ENCODE data around the gene CYP11A1.

Gene CYP11A1

DNA sequence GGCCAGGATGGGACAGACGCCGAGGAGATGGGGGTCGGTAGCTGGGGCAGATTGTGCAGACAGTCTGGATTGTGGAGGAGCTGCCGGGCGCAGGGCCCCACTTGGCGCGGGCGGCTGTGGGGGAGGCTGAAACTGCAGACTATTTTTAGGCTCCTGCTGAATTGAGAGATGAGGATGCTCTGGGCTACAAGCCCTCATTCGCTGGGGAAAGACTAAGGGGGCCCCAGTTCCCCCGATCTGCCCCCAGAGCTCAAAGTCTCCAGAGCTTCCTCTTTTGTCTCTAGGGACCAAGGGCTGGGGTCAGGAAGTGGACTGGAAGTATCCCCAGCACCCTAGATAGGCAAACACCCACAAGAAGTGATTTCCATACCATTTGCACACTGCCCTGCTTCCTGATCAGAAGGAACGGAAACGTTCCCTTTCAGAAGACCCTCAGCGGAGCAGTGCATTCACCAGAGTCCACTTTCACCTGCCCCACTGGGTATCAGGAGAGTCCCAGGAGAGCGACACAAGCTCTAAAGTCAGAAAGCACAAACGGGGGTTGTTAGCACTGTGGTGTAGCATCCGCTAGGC, 36.6 kb upstream of the CYP11A1 start:
- H3K9ac ChIP-seq: peak overlapping the region; percentile 44 to 84 (median 76); a peak in 20 of 22 replicates
- H3K36me3 ChIP-seq: no peaks in the 10 kb centered on the region
- H3K4me3 ChIP-seq: peak overlapping the region in 9 of 10 experiments; percentile 17 to 59 (median 48); a peak in 17 of 20 replicates
- no peaks in the 10 kb centered on the region for H3K9me3 ChIP-seq (replicated peaks in 1 of 11)
- H4K20me1 ChIP-seq: peaks cover 0 to 7% (median 0%) of the 10 kb centered on the region in 11 experiments; a peak in 2 of 22 replicates
- peak overlapping the region; percentile 7 to 95 (median 86); a peak in 21 of 22 replicates for H3K27ac ChIP-seq
- no peaks in the 10 kb centered on the region; a peak in 1 of 22 replicates for H3K27me3 ChIP-seq
- no peak for TF ChIP-seq Cebpa-rat (IDR thresholded peaks at IDR 0.05)
- peak overlapping the region; percentile 91 to 99 (median 98) for H3K4me2 ChIP-seq
- peaks cover 68 to 94% (median 89%) of the 10 kb centered on the region in 10 experiments for H3K4me1 ChIP-seq

DNA sequence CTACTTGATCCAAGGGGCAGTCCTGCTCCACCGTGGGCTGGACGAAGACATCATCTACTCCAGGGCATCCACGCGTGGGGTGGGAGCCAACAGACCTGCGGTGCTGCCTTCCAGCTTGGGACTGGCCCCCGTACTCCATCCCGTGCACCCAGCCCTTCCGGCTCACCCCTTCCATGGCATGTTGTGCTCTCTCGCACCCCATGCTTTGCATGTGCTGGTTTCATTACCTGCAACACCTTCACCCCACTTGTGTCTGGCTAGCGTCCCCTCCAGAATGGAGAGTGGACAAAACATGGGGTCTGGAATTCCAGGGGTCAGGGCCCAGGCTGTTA, 36.1 kb upstream of the CYP11A1 start:
- peaks cover 74 to 99% (median 95%) of the 10 kb centered on the region in 10 experiments for H3K4me1 ChIP-seq
- TF ChIP-seq Cebpa-rat (IDR thresholded peaks at IDR 0.05): no peak
- H3K9me3 ChIP-seq (replicated peaks in 1 of 11): no peaks in the 10 kb centered on the region
- peak overlapping the region; percentile 91 to 99 (median 98) for H3K4me2 ChIP-seq
- no peaks in the 10 kb centered on the region for H3K36me3 ChIP-seq
- peak overlapping the region; percentile 7 to 95 (median 86); a peak in 21 of 22 replicates for H3K27ac ChIP-seq
- H4K20me1 ChIP-seq: peaks cover 0 to 7% (median 0%) of the 10 kb centered on the region in 11 experiments; a peak in 2 of 22 replicates
- H3K4me3 ChIP-seq: peak overlapping the region in 9 of 10 experiments; percentile 17 to 59 (median 48); a peak in 17 of 20 replicates
- no peaks in the 10 kb centered on the region; a peak in 1 of 22 replicates for H3K27me3 ChIP-seq
- H3K9ac ChIP-seq: peak overlapping the region; percentile 44 to 84 (median 76); a peak in 20 of 22 replicates

GRCh38 chr15:74402873-74403587, 35.6 kb upstream of the CYP11A1 start:
- H3K27me3 ChIP-seq: no peaks in the 10 kb centered on the region; a peak in 1 of 22 replicates
- H3K4me1 ChIP-seq: peaks cover 79 to 100% (median 100%) of the 10 kb centered on the region in 10 experiments
- TF ChIP-seq Cebpa-rat (IDR thresholded peaks at IDR 0.05): no peak; a peak in 1 of 22 replicates
- peak overlapping the region in 8 of 10 experiments; percentile 30 to 59 (median 48); a peak in 15 of 20 replicates for H3K4me3 ChIP-seq
- H4K20me1 ChIP-seq: peaks cover 0 to 7% (median 0%) of the 10 kb centered on the region in 11 experiments; a peak in 2 of 22 replicates
- peak overlapping the region in 10 of 11 experiments; percentile 45 to 84 (median 76); a peak in 20 of 22 replicates for H3K9ac ChIP-seq
- H3K4me2 ChIP-seq: peak overlapping the region; percentile 91 to 99 (median 98)
- H3K27ac ChIP-seq: peak overlapping the region in 10 of 11 experiments; percentile 62 to 95 (median 86); a peak in 21 of 22 replicates
- no peaks in the 10 kb centered on the region for H3K9me3 ChIP-seq (replicated peaks in 1 of 11)
- H3K36me3 ChIP-seq: no peaks in the 10 kb centered on the region

DNA sequence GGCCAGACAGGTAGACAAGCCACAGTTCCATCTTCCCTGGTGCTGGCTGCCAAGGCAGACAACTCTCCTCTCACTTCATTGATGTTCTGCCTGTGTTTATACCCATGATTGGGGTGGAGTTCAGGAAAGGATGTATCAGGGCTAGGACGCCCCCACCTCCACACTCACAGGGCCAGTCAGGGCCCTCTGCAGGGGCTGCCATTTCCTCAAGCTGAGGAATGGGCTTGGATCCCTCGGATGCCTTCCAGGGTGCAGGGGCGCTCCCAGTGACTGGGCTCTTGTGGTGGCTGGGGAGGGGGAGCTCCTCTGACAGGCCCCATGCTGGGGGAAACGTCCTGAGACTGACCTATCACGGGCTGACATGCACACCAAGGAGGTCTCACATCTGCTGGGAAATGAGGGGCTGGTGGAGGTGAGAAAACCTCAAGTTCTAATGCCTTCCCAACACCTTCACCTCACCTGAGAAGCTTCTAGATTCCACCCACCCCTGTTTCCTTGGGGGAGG, 34.9 kb upstream of the CYP11A1 start:
- H4K20me1 ChIP-seq: peaks cover 0 to 7% (median 0%) of the 10 kb centered on the region in 11 experiments; a peak in 2 of 22 replicates
- peak overlapping the region; percentile 91 to 99 (median 98) for H3K4me2 ChIP-seq
- no peaks in the 10 kb centered on the region for H3K9me3 ChIP-seq (replicated peaks in 1 of 11)
- H3K36me3 ChIP-seq: no peaks in the 10 kb centered on the region
- no peaks in the 10 kb centered on the region; a peak in 1 of 22 replicates for H3K27me3 ChIP-seq
- H3K4me3 ChIP-seq: peak overlapping the region in 6 of 10 experiments; percentile 17 to 59 (median 46); a peak in 9 of 20 replicates
- TF ChIP-seq Cebpa-rat (IDR thresholded peaks at IDR 0.05): no peak
- H3K27ac ChIP-seq: peak overlapping the region in 10 of 11 experiments; percentile 27 to 95 (median 86); a peak in 19 of 22 replicates
- H3K9ac ChIP-seq: peak overlapping the region in 10 of 11 experiments; percentile 31 to 80 (median 76); a peak in 18 of 22 replicates
- peaks cover 85 to 100% (median 100%) of the 10 kb centered on the region in 10 experiments for H3K4me1 ChIP-seq

DNA sequence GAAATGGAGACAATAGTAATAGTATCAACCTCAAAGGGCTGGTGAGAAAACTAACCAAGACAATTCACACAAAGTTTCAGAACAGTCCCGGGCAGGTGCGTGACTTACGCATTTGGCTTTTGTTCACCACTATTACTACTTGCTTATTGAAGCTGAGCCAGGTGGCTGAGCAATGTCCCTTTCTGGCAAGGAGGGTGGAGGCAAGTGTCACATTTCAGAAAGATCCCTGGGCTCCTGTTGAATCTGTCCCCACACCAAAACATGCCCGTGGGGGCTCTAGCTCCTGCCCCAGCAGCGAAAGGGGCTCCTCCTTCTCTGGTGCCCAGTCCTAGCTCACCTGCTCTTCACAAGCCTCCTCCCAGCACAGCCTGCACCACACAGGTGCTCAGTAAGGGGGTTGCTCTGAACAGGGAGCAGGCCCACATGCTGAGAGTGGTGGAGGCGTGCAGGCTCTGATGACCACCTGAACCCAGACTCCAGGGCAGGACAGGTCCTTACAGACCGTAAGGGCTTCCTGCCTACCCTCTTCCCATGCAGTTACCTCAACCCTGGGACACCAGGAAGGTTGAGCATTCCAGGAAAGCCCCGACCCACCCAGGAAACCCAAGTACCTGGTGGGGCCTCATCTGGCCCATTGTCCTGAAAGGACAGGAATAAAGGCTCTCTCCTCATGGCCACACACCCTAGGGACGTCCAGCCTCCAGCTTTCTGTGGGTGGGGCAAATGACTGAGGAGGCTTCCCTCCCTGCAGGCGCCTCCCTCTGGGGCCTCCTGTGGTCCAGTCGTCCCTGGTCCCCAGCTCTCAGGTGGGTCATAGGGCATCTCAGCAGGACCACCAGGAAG, 33.7 kb upstream of the CYP11A1 start:
- H3K4me3 ChIP-seq: no peak overlapping the region
- H3K9ac ChIP-seq: peak overlapping the region in 7 of 11 experiments; percentile 37 to 80 (median 76); a peak in 12 of 22 replicates
- no peaks in the 10 kb centered on the region for H3K9me3 ChIP-seq (replicated peaks in 1 of 11)

DNA sequence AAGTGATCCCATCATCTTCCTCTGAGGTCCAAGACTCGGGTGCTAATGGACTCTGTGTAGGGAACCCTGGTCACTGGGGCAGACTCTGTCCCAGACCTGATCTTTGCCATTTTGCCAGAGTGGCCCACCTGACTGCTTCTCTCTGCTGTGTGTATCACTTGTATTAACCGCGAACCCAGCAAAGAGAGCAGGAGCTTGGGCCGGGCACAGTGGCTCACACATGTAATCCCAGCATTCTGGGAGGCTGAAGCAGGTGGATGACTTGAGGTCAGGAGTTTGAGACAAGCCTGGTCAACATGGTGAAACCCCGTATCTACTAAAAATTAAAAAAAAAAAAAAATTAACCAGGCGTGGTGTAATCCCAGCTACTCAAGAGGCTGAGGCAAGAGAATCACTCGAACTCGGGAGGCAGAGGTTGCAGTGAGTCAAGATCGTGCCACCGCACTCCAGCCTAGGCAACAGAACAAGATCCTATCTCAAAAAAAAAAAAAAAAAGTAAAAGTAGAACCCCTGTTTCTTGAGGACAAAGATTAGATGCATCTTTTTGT, 32.9 kb upstream of the CYP11A1 start:
- Histone ChIP-seq H4K20me1 (peaks cover 0 to 7% (median 0%) of the 10 kb centered on the region in 11 experiments; a peak in 2 of 22 replicates), H3K9ac (peak overlapping the region in 9 of 11 experiments; percentile 20 to 80 (median 67); a peak in 17 of 22 replicates), H3K4me3 (peak overlapping the region in 4 of 10 experiments; percentile 5 to 49 (median 19); a peak in 4 of 20 replicates), H3K36me3 (no peaks in the 10 kb centered on the region), H3K4me1 (peaks cover 93 to 100% (median 100%) of the 10 kb centered on the region in 10 experiments), H3K27me3 (no peaks in the 10 kb centered on the region), H3K27ac (peak overlapping the region in 10 of 11 experiments; percentile 4 to 95 (median 86); a peak in 19 of 22 replicates), H3K9me3 (replicated peaks in 1 of 11) (no peaks in the 10 kb centered on the region), H3K4me2 (peak overlapping the region; percentile 81 to 99 (median 98))
- no peak for TF ChIP-seq Cebpa-rat (IDR thresholded peaks at IDR 0.05)

More for the DNA sequence above, 33.7 kb upstream of the CYP11A1 start:
- no peak for TF ChIP-seq Cebpa-rat (IDR thresholded peaks at IDR 0.05)
- peaks cover 88 to 100% (median 100%) of the 10 kb centered on the region in 10 experiments for H3K4me1 ChIP-seq
- no peaks in the 10 kb centered on the region for H3K27me3 ChIP-seq
- H3K4me2 ChIP-seq: peak overlapping the region; percentile 91 to 99 (median 98)
- H3K27ac ChIP-seq: peak overlapping the region in 9 of 11 experiments; percentile 74 to 95 (median 87); a peak in 17 of 22 replicates
- H3K36me3 ChIP-seq: no peaks in the 10 kb centered on the region
- peaks cover 0 to 7% (median 0%) of the 10 kb centered on the region in 11 experiments; a peak in 2 of 22 replicates for H4K20me1 ChIP-seq

GRCh38 chr15:74399511-74400312, 32.3 kb upstream of the CYP11A1 start:
- no peaks in the 10 kb centered on the region for H3K36me3 ChIP-seq
- peak overlapping the region in 5 of 10 experiments; percentile 5 to 49 (median 10); a peak in 6 of 20 replicates for H3K4me3 ChIP-seq
- no peaks in the 10 kb centered on the region for H3K9me3 ChIP-seq (replicated peaks in 1 of 11)
- H3K27me3 ChIP-seq: no peaks in the 10 kb centered on the region
- peak overlapping the region; percentile 81 to 99 (median 98) for H3K4me2 ChIP-seq
- peaks cover 92 to 100% (median 99%) of the 10 kb centered on the region in 10 experiments for H3K4me1 ChIP-seq
- TF ChIP-seq Cebpa-rat (IDR thresholded peaks at IDR 0.05): peak in 5 of 11 experiments; percentile 32 to 75 (median 71); a peak in 6 of 22 replicates
- H3K27ac ChIP-seq: peak overlapping the region in 10 of 11 experiments; percentile 28 to 95 (median 86); a peak in 19 of 22 replicates
- H4K20me1 ChIP-seq: peaks cover 0 to 7% (median 0%) of the 10 kb centered on the region in 11 experiments; a peak in 2 of 22 replicates
- peak overlapping the region in 9 of 11 experiments; percentile 37 to 80 (median 67); a peak in 17 of 22 replicates for H3K9ac ChIP-seq

Measured in BLaER1 treated with 17β-estradiol and CSF1 and Interleukin-3, amounts not matched to agents 10 nM and 100 nM (cell line).